ENCODE measurements around the gene SLC12A2.

- no peak for TF ChIP-seq FOXM1 (IDR thresholded peaks at IDR 0.05; ENCODE audit: borderline replicate concordance)
- TF ChIP-seq BHLHE40 (IDR thresholded peaks at IDR 0.05; ENCODE audit: borderline replicate concordance) = no peak
- no peak for TF ChIP-seq ZNF384 (IDR thresholded peaks at IDR 0.05)
- TF ChIP-seq CTBP1 (IDR thresholded peaks at IDR 0.05; ENCODE audit: borderline replicate concordance) = no peak
- TF ChIP-seq HDGF (IDR thresholded peaks at IDR 0.05; ENCODE audit: borderline replicate concordance) = no peak
- TF ChIP-seq NFRKB (IDR thresholded peaks at IDR 0.05) = no peak
- no peak for TF ChIP-seq SP1 (IDR thresholded peaks at IDR 0.05)
- no peak for TF ChIP-seq SUZ12 (IDR thresholded peaks at IDR 0.05)
These were observed 47.9 kb upstream of the SLC12A2 start for GRCh38 chr5:128035689-128036088.
